Endothelial cell of umbilical vein (primary cell): ENCODE data around the gene SYN1. TPM values are rescaled to one million over a fixed set of nuclear protein-coding genes. Genes with fewer than 3 reads are reported as not detected.

ENCODE experiments used
- BruUV-seq: library from RNA; stranded (reverse); fragments of 400-500 nt; replicated peaks from 2 replicates; lab custom pipeline; 2021; lab: Mats Ljungman, UMichigan
- CTCF ChIA-PET: fragments of 300-600, 350-600 bp; sonication (Branson Sonifier 250); formaldehyde crosslinking; loops from one replicate; lab custom pipeline; 2021; ENCODE audit warnings: antibody characterized with exemption, inconsistent platforms; lab: Charles Lee
- POLR2A ChIA-PET: fragments of 300-600, 350-600 bp; sonication (Branson Sonifier 250); formaldehyde crosslinking; loops from one replicate; lab custom pipeline; 2021; ENCODE audit warnings: antibody characterized with exemption, inconsistent platforms; lab: Charles Lee
- DNase-seq: peaks from one replicate; pipeline ENCODE4 v3.0.0-alpha.2; 2011; ENCODE audit warnings: low read depth, low spot score
- FAIRE-seq: peaks from 2 replicates; lab custom pipeline; 2011; peaks lifted over from hg19 to GRCh38; lab: Jason Lieb, UNC
- H2AFZ ChIP-seq: 2 replicates; pipeline ENCODE4 v1.6.0; 2012; ENCODE audit warnings: low read depth, low read length, control low read depth, inconsistent platforms
- H3K27ac ChIP-seq: 2 replicates; pipeline ENCODE4 v1.5.1; 2011; ENCODE audit warnings: low read depth, mild to moderate bottlenecking, control low read depth, low read length, moderate library complexity; ENCODE audit not compliant: insufficient read depth
- H3K27me3 ChIP-seq, 2 experiments: 2 replicates each; pipeline versions ENCODE4 v1.6.0 to v1.6.1; 2011; ENCODE audit warnings: low read length in 2 of 2, mixed read lengths in 1 of 2; ENCODE audit not compliant: control insufficient read depth in 2 of 2, insufficient read depth in 2 of 2
- H3K36me3 ChIP-seq, 2 experiments: 2 replicates in 1 of 2; 3 replicates in 1 of 2; pipeline ENCODE4 v1.5.1; 2011; ENCODE audit warnings: low read length in 2 of 2, mild to moderate bottlenecking in 1 of 2, moderate library complexity in 1 of 2; ENCODE audit not compliant: control insufficient read depth in 2 of 2, insufficient read depth in 2 of 2; ENCODE audit errors: extremely low read depth in 1 of 2
- H3K4me1 ChIP-seq: 3 replicates; pipeline ENCODE4 v1.5.1; 2011; ENCODE audit warnings: mild to moderate bottlenecking, low read length; ENCODE audit not compliant: control insufficient read depth, insufficient read depth; ENCODE audit errors: extremely low read depth
- H3K4me2 ChIP-seq: 2 replicates; pipeline ENCODE4 v1.6.1; 2011; ENCODE audit warnings: low read length, control low read depth, mixed read lengths; ENCODE audit not compliant: insufficient read depth
- H3K4me3 ChIP-seq, 3 experiments: fragments of 200-600 bp in 1 of 3; sonication (generic), shearing (Covaris generic) in 1 of 3; replicated peaks in 1 of 3; 2 replicates each; pipeline ENCODE4 v1.5.1; 2011 to 2016; ENCODE audit warnings: control low read depth in 3 of 3, low read length in 3 of 3, mild to moderate bottlenecking in 2 of 3, inconsistent platforms in 1 of 3, low read depth in 1 of 3, moderate library complexity in 1 of 3; ENCODE audit not compliant: insufficient read depth in 1 of 3
- H3K79me2 ChIP-seq: 2 replicates; pipeline ENCODE4 v1.6.0; 2012; ENCODE audit warnings: low read length, inconsistent platforms; ENCODE audit not compliant: control insufficient read depth, insufficient read depth
- H3K9ac ChIP-seq: replicated peaks from 2 replicates; pipeline ENCODE3; 2011; ENCODE audit warnings: low read length, control low read depth; ENCODE audit not compliant: insufficient read depth; ENCODE audit errors: extremely low read depth
- H3K9me1 ChIP-seq: replicated peaks from 3 replicates; pipeline ENCODE4 v1.6.0; 2011; ENCODE audit warnings: mild to moderate bottlenecking, low read length; ENCODE audit not compliant: control insufficient read depth, insufficient read depth; ENCODE audit errors: extremely low read depth
- H3K9me3 ChIP-seq: replicated peaks from 2 replicates; pipeline ENCODE4 v1.5.1; 2012; ENCODE audit warnings: low read length, inconsistent platforms; ENCODE audit not compliant: control insufficient read depth, insufficient read depth
- H4K20me1 ChIP-seq: replicated peaks from 2 replicates; pipeline ENCODE3; 2011; ENCODE audit warnings: mild to moderate bottlenecking, low read length; ENCODE audit not compliant: control insufficient read depth, insufficient read depth; ENCODE audit errors: extremely low read depth
- CTCF ChIP-seq, 2 donors: IDR thresholded peaks; 1 replicate in 1 of 2; 2 replicates in 1 of 2; pipeline ENCODE4 v1.5.1; 2011; ENCODE audit warnings: low read length in 2 of 2, mild to moderate bottlenecking in 2 of 2, moderate library complexity in 2 of 2, control low read depth in 1 of 2, inconsistent platforms in 1 of 2, low read depth in 1 of 2; ENCODE audit not compliant: insufficient read depth in 1 of 2; ENCODE audit errors: extremely low read depth in 1 of 2
- FOS ChIP-seq: IDR thresholded peaks from 2 replicates; pipeline ENCODE4 v1.6.1; 2011; ENCODE audit warnings: mild to moderate bottlenecking, low read length, moderate library complexity, borderline replicate concordance; ENCODE audit not compliant: insufficient read depth
- GATA2 ChIP-seq: IDR thresholded peaks from 2 replicates; pipeline ENCODE4 v1.7.0; 2011; ENCODE audit warnings: low read depth, mild to moderate bottlenecking, moderate library complexity, mixed read lengths, low read length; ENCODE audit not compliant: insufficient read length, insufficient read depth
- JUN ChIP-seq: IDR thresholded peaks from 2 replicates; pipeline ENCODE4 v1.6.1; 2011; ENCODE audit warnings: borderline replicate concordance, low read depth; ENCODE audit not compliant: insufficient read length, insufficient read depth
- MYC ChIP-seq: IDR thresholded peaks from one replicate; pipeline ENCODE4 v1.6.1; 2011; ENCODE audit warnings: mild to moderate bottlenecking, low read depth, low read length
- POLR2A ChIP-seq: IDR thresholded peaks from 2 replicates; pipeline ENCODE4 v1.6.1; 2012; ENCODE audit warnings: low read depth, mild to moderate bottlenecking, control low read depth, low read length
- POLR2AphosphoS5 ChIP-seq: IDR thresholded peaks from 2 replicates; pipeline ENCODE4 v1.6.1; 2012; ENCODE audit warnings: low read depth, mild to moderate bottlenecking, control low read depth, low read length, moderate library complexity; ENCODE audit not compliant: insufficient read depth
- dilution Hi-C: fragments of 300-500 bp; cut with MboI; formaldehyde crosslinking; loops from one replicate; pipeline ENCODE4 v1.15.0; 2019; ENCODE audit warnings: low sequenced_read_pairs; ENCODE audit not compliant: extremely low pct_ligation_motif_present
- intact Hi-C: fragments of 100-400 bp; cut with micrococcal nuclease; formaldehyde crosslinking; loops from one replicate; pipeline ENCODE4 v1.10.0; 2022
- polyA plus RNA-seq, 4 experiments: library from polyadenylated mRNA; depleted of rRNA in 3 of 4; stranded (reverse) in 3 of 4; unstranded in 1 of 4; fragments of >200 nt; gene quantifications; 2 replicates each; pipeline versions ENCODE4 v1.2.1 to v1.2.3, GENCODE V29; 2011 to 2012; ENCODE audit warnings: missing spikeins in 1 of 4
- total RNA-seq: library from RNA; stranded (reverse); gene quantifications from 2 replicates; pipeline ENCODE4 v1.2.3, GENCODE V29; 2021
- TF ChIP-seq, protein P1 (sequence below): IDR thresholded peaks from 2 replicates; pipeline ENCODE4 v1.6.1; 2011; ENCODE audit not compliant: insufficient read depth, insufficient read length

The SYN1 gene
- total and polyA plus RNA-seq, 2 donors (not counting 3 experiments of a cell fraction or from before 2014, with no cell fraction given): not detected

GRCh38 chrX:47585273-47585672 is 34.4 kb downstream of the SYN1 start:
- dilution Hi-C loops (no loop called here), intact Hi-C loops (no loop called here)
- Histone ChIP-seq H3K9me1 (no peaks in the 10 kb centered on the region), H3K9ac (no peak overlapping the region), H3K36me3 (peaks cover 0 to 2% of the 10 kb centered on the region in 2 experiments), H2AFZ (no peak overlapping the region), H4K20me1 (no peaks in the 10 kb centered on the region), H3K4me3 (no peak overlapping the region), H3K4me1 (peaks cover 26% of the 10 kb centered on the region), H3K27ac (no peak overlapping the region), H3K9me3 (no peaks in the 10 kb centered on the region), H3K79me2 (peaks cover 3% of the 10 kb centered on the region), H3K27me3 (no peaks in the 10 kb centered on the region), H3K4me2 (no peak overlapping the region)
- TF ChIP-seq POLR2A (no peak), CTCF (IDR thresholded peaks at IDR 0.05; ENCODE audit: extremely low read depth in 1 of 2, insufficient read depth in 1 of 2, low read depth in 1 of 2, low read length in 2 of 2) (no peak), FOS (no peak), JUN (no peak), MYC (no peak), GATA2 (no peak), POLR2AphosphoS5 (no peak)
- TF ChIP-seq, protein P1, sequence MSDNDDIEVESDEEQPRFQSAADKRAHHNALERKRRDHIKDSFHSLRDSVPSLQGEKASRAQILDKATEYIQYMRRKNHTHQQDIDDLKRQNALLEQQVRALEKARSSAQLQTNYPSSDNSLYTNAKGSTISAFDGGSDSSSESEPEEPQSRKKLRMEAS: no peak
- FAIRE-seq (no peak), DNase-seq (no peak)
- POLR2A ChIA-PET: no interaction called here
- no TSS peak for BruUV-seq
- CTCF ChIA-PET: interaction anchor here (1.4 kb wide), 1 partner anchor 59 kb away, joined by 3 read pairs; no protein-coding TSS in a partner anchor
